GM12872 (cell line): Measurements from ENCODE around the gene RALGPS2.

ENCODE experiments used
- CTCF ChIP-seq: IDR thresholded peaks from 3 replicates; pipeline ENCODE4 v1.5.1; 2011; ENCODE audit warnings: low read depth, mild to moderate bottlenecking, low read length, moderate library complexity; ENCODE audit not compliant: insufficient read depth

RALGPS2 gene

DNA sequence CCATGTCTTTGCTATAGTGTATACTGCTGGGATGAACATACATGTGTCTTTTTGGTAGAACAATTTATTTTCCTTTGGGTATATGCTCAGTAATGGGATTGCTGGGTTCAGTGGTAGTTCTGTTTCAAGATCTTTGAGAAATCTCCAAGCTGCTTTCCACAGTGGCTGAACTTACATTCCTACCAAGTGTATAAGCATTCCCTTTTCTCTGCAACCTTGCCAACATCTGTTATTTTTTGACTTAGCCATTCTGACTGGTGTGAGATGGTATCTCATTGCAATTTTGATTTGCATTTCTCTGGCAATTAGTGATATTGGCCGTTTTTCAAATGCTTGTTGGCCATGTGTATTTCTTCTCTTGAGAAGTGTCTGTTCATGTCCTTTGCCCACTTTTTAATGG, 183.3 kb downstream of the RALGPS2 start:
- no peak for TF ChIP-seq CTCF

- no peak for TF ChIP-seq CTCF
Measured at GRCh38 chr1:178910023-178910422, 185.0 kb downstream of the RALGPS2 start.

DNA sequence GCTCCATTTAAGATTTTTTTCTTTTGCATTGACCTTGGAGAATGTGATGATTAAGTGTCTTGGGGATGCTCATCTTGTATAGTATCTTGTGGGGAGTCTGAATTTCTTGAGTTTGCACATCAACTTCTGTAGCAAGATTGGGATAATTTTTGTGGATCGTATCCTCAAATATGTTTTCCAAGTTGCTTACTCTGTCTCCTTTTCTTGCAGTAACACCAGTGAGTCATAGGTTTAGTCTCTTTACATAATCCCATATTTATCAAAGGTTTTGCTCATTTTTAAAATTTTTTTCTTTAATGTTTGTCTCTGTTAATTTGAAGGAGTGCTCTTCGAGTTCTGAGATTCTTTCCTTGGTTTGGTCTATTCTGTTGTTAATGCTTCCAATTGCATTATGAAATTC, 187.6 kb downstream of the RALGPS2 start:
- no peak for TF ChIP-seq CTCF

- TF ChIP-seq CTCF, result no peak
Measured at GRCh38 chr1:178916448-178917174, 191.6 kb downstream of the RALGPS2 start.

GRCh38 chr1:178918308-178918707, 193.3 kb downstream of the RALGPS2 start:
- no peak for TF ChIP-seq CTCF

- TF ChIP-seq CTCF, result no peak
Measured at GRCh38 chr1:178918955-178919354, 193.9 kb downstream of the RALGPS2 start.

DNA sequence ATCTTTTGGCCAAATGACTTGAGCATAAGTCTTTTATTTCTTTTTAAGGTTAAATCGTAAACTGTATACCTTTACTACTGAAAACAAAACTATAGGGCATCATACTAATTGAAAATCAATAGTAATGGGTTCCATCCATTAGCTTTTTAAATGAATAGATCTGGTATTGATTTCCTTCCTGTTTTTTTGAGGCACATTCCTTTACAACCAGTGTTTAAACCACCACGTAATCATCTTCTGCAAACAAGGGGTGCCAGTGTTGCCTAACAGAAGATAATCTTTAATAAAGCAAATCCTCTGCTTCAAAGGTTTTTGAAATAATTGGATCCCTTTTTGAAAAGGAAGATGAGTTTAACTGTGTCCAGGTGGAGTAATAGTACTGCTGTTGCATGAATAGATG, 194.5 kb downstream of the RALGPS2 start:
- TF ChIP-seq CTCF, result no peak
